Common myeloid progenitor, CD34-positive (primary cell): ENCODE results near the gene SPATA17.

Experiments
- CTCF ChIA-PET: fragments of 350-600 bp; sonication (Branson Sonifier 250); formaldehyde crosslinking; loops from one replicate; lab custom pipeline; 2021; ENCODE audit warnings: antibody characterized with exemption; lab: Charles Lee
- POLR2A ChIA-PET: fragments of 350-600 bp; sonication (Branson Sonifier 250); formaldehyde crosslinking; loops from one replicate; lab custom pipeline; 2021; ENCODE audit warnings: antibody characterized with exemption; lab: Charles Lee
- DNase-seq, 3 donors: peaks; one replicate each; pipeline versions ENCODE4 v3.0.0 to v3.0.0-alpha.2; 2013
- H3K27ac ChIP-seq, 2 experiments: 1 replicate in 1 of 2; 2 replicates in 1 of 2; pipeline ENCODE4 v1.7.0; 2013; ENCODE audit warnings: inconsistent platforms in 2 of 2, low read length in 2 of 2, mild to moderate bottlenecking in 2 of 2, low read depth in 1 of 2, moderate library complexity in 1 of 2; ENCODE audit not compliant: severe bottlenecking in 2 of 2, insufficient read depth in 1 of 2, poor library complexity in 1 of 2
- H3K27me3 ChIP-seq, 5 experiments: replicated peaks in 2 of 5; 1 replicate in 3 of 5; 2 replicates in 2 of 5; pipeline versions ENCODE4 v1.6.1 to v1.7.0; 2013; ENCODE audit warnings: low read length in 4 of 5, mild to moderate bottlenecking in 2 of 5, moderate library complexity in 2 of 5, inconsistent platforms in 1 of 5; ENCODE audit not compliant: insufficient read depth in 5 of 5, control insufficient read depth in 4 of 5
- H3K36me3 ChIP-seq, 4 experiments: 1 replicate in 2 of 4; 2 replicates in 2 of 4; pipeline versions ENCODE4 v1.6.1 to v1.7.0; 2013; ENCODE audit warnings: low read length in 3 of 4, control low read depth in 1 of 4, mild to moderate bottlenecking in 1 of 4; ENCODE audit not compliant: control insufficient read depth in 4 of 4, insufficient read depth in 4 of 4
- H3K4me1 ChIP-seq, 4 experiments: 1 replicate in 3 of 4; 2 replicates in 1 of 4; pipeline versions ENCODE4 v1.6.1 to v1.7.1; 2013; ENCODE audit warnings: low read length in 3 of 4, mild to moderate bottlenecking in 3 of 4, control low read depth in 1 of 4, inconsistent platforms in 1 of 4, moderate library complexity in 1 of 4; ENCODE audit not compliant: control insufficient read depth in 4 of 4, insufficient read depth in 4 of 4; ENCODE audit errors: control extremely low read depth in 1 of 4
- H3K4me3 ChIP-seq, 7 experiments: 1 replicate in 4 of 7; 2 replicates in 3 of 7; pipeline versions ENCODE4 v1.5.1 to v1.7.0; 2013; ENCODE audit warnings: mild to moderate bottlenecking in 7 of 7, low read length in 6 of 7, moderate library complexity in 6 of 7, inconsistent platforms in 2 of 7, low read depth in 2 of 7, control low read depth in 1 of 7; ENCODE audit not compliant: insufficient read depth in 4 of 7, control insufficient read depth in 1 of 7; ENCODE audit errors: extremely low read depth in 1 of 7
- H3K9me3 ChIP-seq, 5 experiments: 1 replicate in 4 of 5; 2 replicates in 1 of 5; pipeline versions ENCODE4 v1.6.1 to v1.7.1; 2013; ENCODE audit warnings: low read length in 4 of 5, mild to moderate bottlenecking in 2 of 5, inconsistent platforms in 1 of 5, low read depth in 1 of 5, moderate library complexity in 1 of 5; ENCODE audit not compliant: control insufficient read depth in 4 of 5, insufficient read depth in 2 of 5; ENCODE audit errors: control extremely low read depth in 1 of 5
- WGBS: methylation state at CpG from one replicate; pipeline ENCODE4 v1.1.5; 2013; ENCODE audit not compliant: insufficient coverage; 5-methylcytosine and 5-hydroxymethylcytosine counted together

Gene SPATA17

DNA sequence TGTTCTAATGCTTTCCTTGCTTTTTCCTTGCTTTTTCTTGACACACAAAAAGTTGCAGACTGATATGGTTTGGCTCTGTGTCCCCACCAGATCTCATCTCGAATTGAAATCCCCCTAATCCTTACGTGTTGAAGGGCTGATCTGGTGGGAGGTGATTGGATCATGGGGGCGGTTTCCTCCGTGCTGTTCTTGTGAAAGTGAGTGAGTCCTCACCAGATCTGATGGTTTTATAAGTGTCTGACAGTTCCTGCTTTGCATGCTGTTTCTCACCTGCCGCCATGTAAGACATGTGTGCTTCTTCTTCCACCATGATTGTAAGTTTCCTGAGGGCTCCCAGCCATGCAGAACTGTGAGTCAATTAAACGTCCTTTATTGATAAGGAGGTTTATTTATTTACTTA lies 11.3 kb downstream of the SPATA17 start:
- Histone ChIP-seq H3K4me1 (no peaks in the 10 kb centered on the region), H3K27ac (no peak overlapping the region), H3K9me3 (peaks cover 0 to 1% (median 0%) of the 10 kb centered on the region in 5 experiments), H3K36me3 (no peaks in the 10 kb centered on the region), H3K27me3 (peaks cover 0 to 11% (median 2%) of the 10 kb centered on the region in 5 experiments), H3K4me3 (no peak overlapping the region)
- CTCF ChIA-PET = no interaction called here
- DNase-seq = no peak
- POLR2A ChIA-PET = interaction anchor here (0.9 kb wide), 1 partner anchor 9 kb away, joined by 3 read pairs; no protein-coding TSS in a partner anchor
- WGBS = 77% methylated on average over 5 of the region's 6 CpGs

GRCh38 chr1:217647791-217648190 lies 16.6 kb downstream of the SPATA17 start:
- no peaks in the 10 kb centered on the region for H3K36me3 ChIP-seq
- H3K9me3 ChIP-seq = no peaks in the 10 kb centered on the region
- no peak overlapping the region for H3K27ac ChIP-seq
- H3K4me1 ChIP-seq = no peaks in the 10 kb centered on the region
- WGBS = 98% methylated on average over 11 of the region's 13 CpGs
- DNase-seq = no peak
- CTCF ChIA-PET = no interaction called here
- peaks cover 0 to 5% (median 0%) of the 10 kb centered on the region in 5 experiments for H3K27me3 ChIP-seq
- POLR2A ChIA-PET = interaction anchor here (0.6 kb wide), 1 partner anchor 37 kb away, joined by 3 read pairs; no protein-coding TSS in a partner anchor
- no peak overlapping the region for H3K4me3 ChIP-seq

GRCh38 chr1:217650674-217651073 lies 19.5 kb downstream of the SPATA17 start:
- H3K9me3 ChIP-seq = no peaks in the 10 kb centered on the region
- ChIA-PET CTCF (no interaction called here), POLR2A (no interaction called here)
- no peaks in the 10 kb centered on the region for H3K36me3 ChIP-seq
- H3K4me1 ChIP-seq = no peaks in the 10 kb centered on the region
- H3K27me3 ChIP-seq = no peaks in the 10 kb centered on the region
- no CpG with 5 or more reads among the region's 4 CpGs for WGBS
- no peak for DNase-seq
- H3K4me3 ChIP-seq = no peak overlapping the region
- H3K27ac ChIP-seq = no peak overlapping the region

GRCh38 chr1:217660353-217661062 lies 29.4 kb downstream of the SPATA17 start:
- Histone ChIP-seq H3K27ac (no peak overlapping the region), H3K4me1 (no peaks in the 10 kb centered on the region), H3K4me3 (no peak overlapping the region), H3K27me3 (no peaks in the 10 kb centered on the region), H3K9me3 (no peaks in the 10 kb centered on the region), H3K36me3 (no peaks in the 10 kb centered on the region)
- WGBS = 89% methylated on average over 3 of the region's 5 CpGs
- POLR2A ChIA-PET = no interaction called here
- DNase-seq = peak; percentile 4 to 15 (median 9)
- CTCF ChIA-PET = interaction anchor here (0.8 kb wide), 1 partner anchor 40 kb away, joined by 3 read pairs; no protein-coding TSS in a partner anchor

DNA sequence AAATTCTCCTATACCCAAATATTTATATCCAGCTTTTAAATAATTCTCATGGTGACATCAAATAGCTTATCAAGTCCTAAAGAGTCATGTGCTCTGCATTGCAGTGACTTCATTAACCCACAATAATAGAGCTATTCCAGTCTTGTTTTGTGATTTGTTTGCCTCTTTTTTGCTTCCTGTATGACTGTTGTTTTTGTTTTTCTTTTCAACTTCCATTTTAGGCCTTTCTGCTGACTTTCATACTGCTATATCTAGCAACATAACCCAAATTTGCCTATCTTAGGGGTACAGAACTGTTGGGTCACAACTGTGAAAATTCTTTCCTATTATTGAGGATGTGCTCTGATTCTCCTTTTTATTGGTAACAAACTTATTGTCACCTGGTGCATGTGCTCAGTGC lies 30.3 kb downstream of the SPATA17 start:
- Histone ChIP-seq H3K9me3 (no peaks in the 10 kb centered on the region), H3K27ac (no peak overlapping the region), H3K4me1 (no peaks in the 10 kb centered on the region), H3K36me3 (no peaks in the 10 kb centered on the region), H3K4me3 (no peak overlapping the region), H3K27me3 (no peaks in the 10 kb centered on the region)
- no peak for DNase-seq
- CTCF ChIA-PET = interaction anchor here (0.8 kb wide), 1 partner anchor 41 kb away, joined by 3 read pairs; no protein-coding TSS in a partner anchor
- POLR2A ChIA-PET = no interaction called here

DNA sequence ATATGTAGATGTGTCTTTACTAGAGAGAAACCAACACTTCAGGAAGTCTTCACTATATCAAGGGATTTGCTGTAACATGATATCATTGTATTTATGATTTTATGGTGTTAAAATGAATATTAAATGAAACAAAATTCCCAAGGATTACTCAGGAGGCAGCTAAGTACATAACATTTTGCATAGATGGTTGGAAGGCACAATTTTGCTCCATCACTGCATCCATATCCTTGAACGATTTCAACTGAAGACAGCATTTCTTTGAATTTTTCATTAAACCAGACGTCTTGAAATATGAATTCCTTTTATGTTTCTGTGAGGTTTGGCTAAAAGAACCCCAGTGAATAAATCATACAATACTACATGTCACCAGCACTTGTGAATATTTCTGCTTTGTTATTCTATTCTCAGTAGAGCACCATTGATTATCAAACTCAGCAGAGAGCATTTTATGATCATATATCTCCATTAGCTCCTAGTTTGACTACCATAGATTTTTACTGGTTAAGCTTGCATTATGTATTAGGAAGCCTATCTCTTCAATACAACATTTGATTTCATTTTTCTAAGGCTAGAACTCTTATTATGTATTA lies 37.3 kb downstream of the SPATA17 start:
- DNase-seq = no peak
- no peaks in the 10 kb centered on the region for H3K9me3 ChIP-seq
- no peak overlapping the region for H3K4me3 ChIP-seq
- H3K27ac ChIP-seq = no peak overlapping the region
- CTCF ChIA-PET = interaction anchor here (0.7 kb wide), 1 partner anchor 12 kb away, joined by 3 read pairs; no protein-coding TSS in a partner anchor
- POLR2A ChIA-PET = no interaction called here
- peaks cover 0 to 2% (median 0%) of the 10 kb centered on the region in 5 experiments for H3K27me3 ChIP-seq
- no peaks in the 10 kb centered on the region for H3K36me3 ChIP-seq
- no CpG with 5 or more reads among the region's 2 CpGs for WGBS
- H3K4me1 ChIP-seq = no peaks in the 10 kb centered on the region

DNA sequence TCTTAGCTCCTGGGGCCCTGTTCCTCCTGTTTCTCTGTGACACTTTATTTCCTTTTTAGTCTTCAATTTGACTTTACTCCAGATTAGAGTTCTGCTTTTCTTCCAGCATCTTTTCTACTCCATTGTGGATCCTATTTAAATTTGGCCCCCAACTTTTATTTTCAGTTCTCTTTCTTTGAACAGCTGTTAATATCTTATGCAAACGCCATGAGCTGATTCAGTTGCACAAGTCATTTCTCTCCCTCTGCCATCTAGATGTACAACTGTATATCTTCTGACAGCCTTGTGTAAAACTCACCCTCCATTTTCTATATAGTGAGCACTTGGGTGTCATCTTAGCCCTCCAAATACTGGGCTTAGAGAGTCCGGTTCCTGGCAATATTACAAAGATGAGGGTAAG lies 42.2 kb downstream of the SPATA17 start:
- no peaks in the 10 kb centered on the region for H3K4me1 ChIP-seq
- no peak overlapping the region for H3K27ac ChIP-seq
- peaks cover 0 to 2% (median 0%) of the 10 kb centered on the region in 5 experiments for H3K27me3 ChIP-seq
- no peak for DNase-seq
- WGBS = 83% methylated on average over 1 of the region's 2 CpGs
- no peaks in the 10 kb centered on the region for H3K36me3 ChIP-seq
- ChIA-PET CTCF (no interaction called here), POLR2A (no interaction called here)
- H3K4me3 ChIP-seq = no peak overlapping the region
- no peaks in the 10 kb centered on the region for H3K9me3 ChIP-seq
